ENCODE results near the gene VAV3. TPM values are rescaled to one million over a fixed set of nuclear protein-coding genes. Genes with fewer than 3 reads are reported as not detected.
A peak's percentile ranks its signal among the peaks of the same experiment; 100 is the strongest.

VAV3 gene
- total and polyA plus RNA-seq, 9 of the 15 experiments (the other 6 are each of a cell fraction or from before 2014, with no cell fraction given), result not detected

DNA sequence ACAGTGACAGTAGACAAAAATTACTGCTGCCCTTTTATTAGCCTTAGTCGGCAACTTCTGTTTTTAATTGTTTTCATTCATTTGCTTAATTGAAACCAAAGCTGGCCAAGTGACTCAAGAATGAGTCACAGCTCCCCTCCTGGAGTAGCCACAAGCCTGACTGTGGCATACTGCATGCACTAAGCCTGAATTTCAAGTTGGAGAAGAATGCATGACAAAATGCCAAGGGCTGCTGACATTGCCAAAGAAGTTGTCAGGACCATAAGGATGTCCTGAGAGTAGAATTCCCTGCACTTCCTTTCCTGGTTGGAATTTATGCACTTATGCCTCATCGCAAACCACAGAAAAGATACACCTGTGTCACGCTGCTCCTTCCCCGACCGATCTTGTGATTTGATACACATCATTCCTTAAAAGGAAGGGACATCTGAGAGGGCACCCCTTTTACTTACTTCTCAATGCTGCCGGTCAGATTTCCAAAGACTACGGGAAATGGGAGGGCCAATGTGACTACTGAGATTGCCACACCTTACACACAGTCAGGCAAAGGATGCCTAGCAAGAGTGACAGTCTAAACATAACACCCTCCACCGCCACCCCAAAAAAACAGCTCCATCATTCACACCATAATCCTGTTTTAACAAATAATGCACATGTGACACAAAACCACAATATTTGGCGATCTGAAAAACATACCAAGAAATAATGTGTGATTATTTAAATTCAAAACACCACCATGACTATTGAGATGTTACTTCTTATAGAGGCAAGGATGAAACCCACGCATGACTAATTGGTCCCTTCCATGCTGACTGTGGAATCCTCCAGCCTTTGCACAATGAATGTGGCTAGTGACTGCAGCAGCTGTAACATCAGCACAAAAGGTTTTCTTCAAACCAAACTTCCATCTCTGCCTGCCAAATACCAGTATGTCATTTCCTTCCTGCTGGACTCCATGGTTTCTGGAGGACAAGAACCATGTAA lies 28.2 kb downstream of the VAV3 start:
- Histone ChIP-seq H2AFZ (ENCODE audit: low read depth, low read length) (no peak overlapping the region), H3K36me3 (ENCODE audit: control insufficient read depth, insufficient read depth, low read length) (no peaks in the 10 kb centered on the region), H3K9ac (ENCODE audit: insufficient read depth in 1 of 2, low read depth in 2 of 2, low read length in 2 of 2) (no peak overlapping the region), H3K9me1 (ENCODE audit: control insufficient read depth, insufficient read depth, low read length) (no peaks in the 10 kb centered on the region), H3K27me3 (ENCODE audit: control insufficient read depth in 2 of 2, insufficient read depth in 2 of 2, low read length in 2 of 2) (no peaks in the 10 kb centered on the region), H4K20me1 (replicated peaks; ENCODE audit: control insufficient read depth, insufficient read depth, low read length) (no peaks in the 10 kb centered on the region), H3K4me3 (no peak overlapping the region), H3K27ac (ENCODE audit: extremely low read depth, low read depth, low read length) (no peak overlapping the region), H3K4me1 (replicated peaks in 1 of 2; ENCODE audit: control insufficient read depth in 2 of 2, insufficient read depth in 2 of 2, low read length in 2 of 2) (no peaks in the 10 kb centered on the region), H3K79me2 (ENCODE audit: control insufficient read depth, insufficient read depth, low read length) (no peaks in the 10 kb centered on the region), H3K4me2 (ENCODE audit: insufficient read depth, low read length) (no peak overlapping the region), H3K9me3 (replicated peaks; ENCODE audit: control insufficient read depth, insufficient read depth, low read depth, low read length) (no peaks in the 10 kb centered on the region)
- FAIRE-seq (no peak), DNase-seq (ENCODE audit: extremely low read depth in 1 of 4, low spot score in 3 of 4) (no peak), ATAC-seq (no peak)
- POLR2A ChIA-PET, result no interaction called here
- BruUV-seq (replicated peaks), result no TSS peak
- TF ChIP-seq FOSL1 (tag; conservative IDR thresholded peaks at IDR 0.05) (peak; percentile 79), CTBP1 (IDR thresholded peaks at IDR 0.05; ENCODE audit: borderline replicate concordance) (no peak)
- TF ChIP-seq, protein P1, sequence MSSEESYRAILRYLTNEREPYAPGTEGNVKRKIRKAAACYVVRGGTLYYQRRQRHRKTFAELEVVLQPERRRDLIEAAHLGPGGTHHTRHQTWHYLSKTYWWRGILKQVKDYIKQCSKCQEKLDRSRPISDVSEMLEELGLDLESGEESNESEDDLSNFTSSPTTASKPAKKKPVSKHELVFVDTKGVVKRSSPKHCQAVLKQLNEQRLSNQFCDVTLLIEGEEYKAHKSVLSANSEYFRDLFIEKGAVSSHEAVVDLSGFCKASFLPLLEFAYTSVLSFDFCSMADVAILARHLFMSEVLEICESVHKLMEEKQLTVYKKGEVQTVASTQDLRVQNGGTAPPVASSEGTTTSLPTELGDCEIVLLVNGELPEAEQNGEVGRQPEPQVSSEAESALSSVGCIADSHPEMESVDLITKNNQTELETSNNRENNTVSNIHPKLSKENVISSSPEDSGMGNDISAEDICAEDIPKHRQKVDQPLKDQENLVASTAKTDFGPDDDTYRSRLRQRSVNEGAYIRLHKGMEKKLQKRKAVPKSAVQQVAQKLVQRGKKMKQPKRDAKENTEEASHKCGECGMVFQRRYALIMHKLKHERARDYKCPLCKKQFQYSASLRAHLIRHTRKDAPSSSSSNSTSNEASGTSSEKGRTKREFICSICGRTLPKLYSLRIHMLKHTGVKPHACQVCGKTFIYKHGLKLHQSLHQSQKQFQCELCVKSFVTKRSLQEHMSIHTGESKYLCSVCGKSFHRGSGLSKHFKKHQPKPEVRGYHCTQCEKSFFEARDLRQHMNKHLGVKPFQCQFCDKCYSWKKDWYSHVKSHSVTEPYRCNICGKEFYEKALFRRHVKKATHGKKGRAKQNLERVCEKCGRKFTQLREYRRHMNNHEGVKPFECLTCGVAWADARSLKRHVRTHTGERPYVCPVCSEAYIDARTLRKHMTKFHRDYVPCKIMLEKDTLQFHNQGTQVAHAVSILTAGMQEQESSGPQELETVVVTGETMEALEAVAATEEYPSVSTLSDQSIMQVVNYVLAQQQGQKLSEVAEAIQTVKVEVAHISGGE (CRISPR knock-in tag; IDR thresholded peaks at IDR 0.05), result peak in 1 of 3 experiments; percentile 61; a peak in 1 of 6 replicates
- intact Hi-C loops (cut with micrococcal nuclease) (loop anchor here (5.0 to 10.0 kb wide), 2 partner anchors 62 to 191 kb away; no protein-coding TSS in a partner anchor), in situ Hi-C loops (cut with MboI) (no loop called here)
- 3% methylated on average over 10 of the region's 10 CpGs for WGBS (ENCODE audit: insufficient coverage, low coverage, missing lambda C conversion rate)
- CTCF ChIA-PET (ENCODE audit: low intra/inter-chr PET ratio), result no interaction called here
